Measurements from ENCODE around the gene RAB11FIP4. TPM values are rescaled to one million over a fixed set of nuclear protein-coding genes. Genes with fewer than 3 reads are reported as not detected.

RAB11FIP4 gene
- total and polyA plus RNA-seq, 2 of the 8 experiments (the other 6 are each of a cell fraction or from before 2014, with no cell fraction given) = 21.7 to 53.2 TPM

DNA sequence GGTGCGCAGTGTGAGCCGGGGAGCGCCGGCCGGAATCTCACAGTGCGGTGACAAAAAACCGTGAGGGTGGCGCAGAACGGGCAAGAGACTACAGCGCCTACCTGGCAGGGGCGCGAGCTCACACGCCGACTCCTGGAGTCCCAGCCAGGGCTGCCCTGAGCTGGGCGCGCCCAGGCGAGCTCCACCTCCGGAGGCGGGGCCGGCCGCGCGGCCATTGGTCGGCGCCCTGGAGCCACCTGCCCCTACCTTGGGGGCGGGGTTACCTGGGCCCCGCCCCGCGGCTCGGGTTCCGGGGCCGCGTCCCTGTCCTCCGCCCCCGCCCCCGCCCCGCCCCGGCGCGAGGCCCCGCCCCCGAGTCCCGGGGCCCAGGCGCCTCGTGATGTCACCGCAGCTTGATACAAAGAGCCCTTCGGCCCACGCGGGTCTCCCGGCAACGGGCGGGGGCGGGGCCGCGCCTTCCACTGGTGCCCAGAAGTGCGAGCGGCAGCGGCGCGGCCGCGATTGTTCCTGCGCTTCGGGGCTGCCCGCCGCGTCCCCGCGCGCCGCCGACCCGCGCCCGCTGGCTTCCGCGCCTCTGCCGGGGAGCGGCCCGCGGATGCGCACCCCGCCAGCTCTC is 96.3 kb downstream of the RAB11FIP4 start (continued):
- no peak for TF ChIP-seq SUZ12 (IDR thresholded peaks at IDR 0.05; ENCODE audit: low read length)
- TF ChIP-seq SIN3A (conservative IDR thresholded peaks at IDR 0.05 in 1 of 2, IDR thresholded peaks at IDR 0.05 in 1 of 2; ENCODE audit: low read depth in 1 of 2, low read length in 2 of 2) = peak; percentile 14 to 71; a peak in 2 of 4 replicates
- TF ChIP-seq EP300 (IDR thresholded peaks at IDR 0.05; ENCODE audit: borderline replicate concordance in 1 of 2, low read depth in 2 of 2, low read length in 2 of 2) = no peak
- no peak for TF ChIP-seq ASH2L (IDR thresholded peaks at IDR 0.05; ENCODE audit: low read length)
- no peak for TF ChIP-seq CHD1 (IDR thresholded peaks at IDR 0.05; ENCODE audit: low read depth, low read length)
- peak; percentile 49; the same call in 1 of the 2 replicates for TF ChIP-seq PHF8 (conservative IDR thresholded peaks at IDR 0.05; ENCODE audit: low read depth, low read length)
- TF ChIP-seq TAF1 (IDR thresholded peaks at IDR 0.05; ENCODE audit: low read depth, low read length) = peak; percentile 90
- no peak for TF ChIP-seq CHD2 (IDR thresholded peaks at IDR 0.05; ENCODE audit: low read length)
- TF ChIP-seq MAFK (IDR thresholded peaks at IDR 0.05; ENCODE audit: low read depth, low read length) = no peak
- TF ChIP-seq, protein P1, sequence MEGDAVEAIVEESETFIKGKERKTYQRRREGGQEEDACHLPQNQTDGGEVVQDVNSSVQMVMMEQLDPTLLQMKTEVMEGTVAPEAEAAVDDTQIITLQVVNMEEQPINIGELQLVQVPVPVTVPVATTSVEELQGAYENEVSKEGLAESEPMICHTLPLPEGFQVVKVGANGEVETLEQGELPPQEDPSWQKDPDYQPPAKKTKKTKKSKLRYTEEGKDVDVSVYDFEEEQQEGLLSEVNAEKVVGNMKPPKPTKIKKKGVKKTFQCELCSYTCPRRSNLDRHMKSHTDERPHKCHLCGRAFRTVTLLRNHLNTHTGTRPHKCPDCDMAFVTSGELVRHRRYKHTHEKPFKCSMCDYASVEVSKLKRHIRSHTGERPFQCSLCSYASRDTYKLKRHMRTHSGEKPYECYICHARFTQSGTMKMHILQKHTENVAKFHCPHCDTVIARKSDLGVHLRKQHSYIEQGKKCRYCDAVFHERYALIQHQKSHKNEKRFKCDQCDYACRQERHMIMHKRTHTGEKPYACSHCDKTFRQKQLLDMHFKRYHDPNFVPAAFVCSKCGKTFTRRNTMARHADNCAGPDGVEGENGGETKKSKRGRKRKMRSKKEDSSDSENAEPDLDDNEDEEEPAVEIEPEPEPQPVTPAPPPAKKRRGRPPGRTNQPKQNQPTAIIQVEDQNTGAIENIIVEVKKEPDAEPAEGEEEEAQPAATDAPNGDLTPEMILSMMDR (IDR thresholded peaks at IDR 0.05; ENCODE audit: control extremely low read depth in 1 of 3, insufficient read depth in 1 of 3, low read depth in 1 of 3, low read length in 3 of 3) = no peak
- TF ChIP-seq RNF2 (IDR thresholded peaks at IDR 0.05; ENCODE audit: borderline replicate concordance, low read depth, low read length, missing control alignments, poor library complexity, severe bottlenecking) = no peak
- no peak for TF ChIP-seq SRF (IDR thresholded peaks at IDR 0.05; ENCODE audit: low read depth, low read length)
- peak; percentile 48; the same call in 1 of the 2 replicates for TF ChIP-seq CREB1 (IDR thresholded peaks at IDR 0.05)
- 0 out of 2 replicates have a peak, but pooled peaks have one; percentile 11 for TF ChIP-seq TEAD4 (IDR thresholded peaks at IDR 0.05; ENCODE audit: low read depth, low read length)
- TF ChIP-seq RFX5 (IDR thresholded peaks at IDR 0.05; ENCODE audit: borderline replicate concordance, low read depth, low read length) = no peak
- no peak for TF ChIP-seq BCL11A (IDR thresholded peaks at IDR 0.05; ENCODE audit: low read depth in 2 of 2, low read length in 2 of 2)
- no peak for TF ChIP-seq RXRA (IDR thresholded peaks at IDR 0.05; ENCODE audit: insufficient read depth, low read depth, low read length)
- no peak for TF ChIP-seq KDM5A (IDR thresholded peaks at IDR 0.05; ENCODE audit: low read length)
- 0 out of 2 replicates have a peak, but pooled peaks have one; percentile 18 for TF ChIP-seq RBBP5 (IDR thresholded peaks at IDR 0.05; ENCODE audit: borderline replicate concordance, low read depth, low read length)
- TF ChIP-seq GABPA (IDR thresholded peaks at IDR 0.05; ENCODE audit: borderline replicate concordance, insufficient read depth, low read length) = no peak
- no peak for TF ChIP-seq ZNF274 (IDR thresholded peaks at IDR 0.05; ENCODE audit: borderline replicate concordance, extremely low read depth, low read length)
- TF ChIP-seq EGR1 (IDR thresholded peaks at IDR 0.05; ENCODE audit: borderline replicate concordance, low read depth, low read length) = 0 out of 2 replicates have a peak, but pooled peaks have one; percentile 33
